PC-9 (cell line): ENCODE results near the gene ERVK3-1.

Source experiments
- EZH2 ChIP-seq: fragments of 200-600 bp; sonication (generic); IDR thresholded peaks from 2 replicates; pipeline ENCODE4 v1.8.0; 2017; ENCODE audit warnings: antibody characterized with exemption, low read depth
- TF ChIP-seq, protein P1 (sequence below): fragments of 200-600 bp; sonication (generic); conservative IDR thresholded peaks from 2 replicates; pipeline ENCODE4 v1.6.1; 2017; ENCODE audit warnings: mixed run types, antibody characterized with exemption, mild to moderate bottlenecking, moderate library complexity

DNA sequence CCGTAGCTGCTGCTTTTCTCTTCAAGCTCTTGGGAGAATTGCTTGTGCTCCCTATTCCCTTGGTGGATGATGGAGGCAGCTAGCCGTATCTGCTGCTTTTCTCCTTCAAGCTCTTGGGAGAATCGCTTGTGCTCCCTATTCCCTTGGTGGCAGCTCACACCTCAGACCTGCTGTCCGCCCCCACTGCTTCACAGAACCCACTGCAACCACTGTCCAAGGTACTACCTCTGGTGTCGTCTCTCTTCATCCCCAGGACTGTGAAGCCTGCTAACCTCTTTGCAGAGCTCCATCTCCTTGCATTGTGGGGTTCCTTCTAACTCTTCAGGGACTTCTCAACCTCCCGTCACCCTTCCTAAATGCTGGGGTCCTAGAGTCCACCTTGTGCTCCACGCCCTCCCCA is 4.6 kb upstream of the ERVK3-1 start:
- TF ChIP-seq, protein P1, sequence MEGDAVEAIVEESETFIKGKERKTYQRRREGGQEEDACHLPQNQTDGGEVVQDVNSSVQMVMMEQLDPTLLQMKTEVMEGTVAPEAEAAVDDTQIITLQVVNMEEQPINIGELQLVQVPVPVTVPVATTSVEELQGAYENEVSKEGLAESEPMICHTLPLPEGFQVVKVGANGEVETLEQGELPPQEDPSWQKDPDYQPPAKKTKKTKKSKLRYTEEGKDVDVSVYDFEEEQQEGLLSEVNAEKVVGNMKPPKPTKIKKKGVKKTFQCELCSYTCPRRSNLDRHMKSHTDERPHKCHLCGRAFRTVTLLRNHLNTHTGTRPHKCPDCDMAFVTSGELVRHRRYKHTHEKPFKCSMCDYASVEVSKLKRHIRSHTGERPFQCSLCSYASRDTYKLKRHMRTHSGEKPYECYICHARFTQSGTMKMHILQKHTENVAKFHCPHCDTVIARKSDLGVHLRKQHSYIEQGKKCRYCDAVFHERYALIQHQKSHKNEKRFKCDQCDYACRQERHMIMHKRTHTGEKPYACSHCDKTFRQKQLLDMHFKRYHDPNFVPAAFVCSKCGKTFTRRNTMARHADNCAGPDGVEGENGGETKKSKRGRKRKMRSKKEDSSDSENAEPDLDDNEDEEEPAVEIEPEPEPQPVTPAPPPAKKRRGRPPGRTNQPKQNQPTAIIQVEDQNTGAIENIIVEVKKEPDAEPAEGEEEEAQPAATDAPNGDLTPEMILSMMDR: no peak
- TF ChIP-seq EZH2: no peak
